Measurements from ENCODE around the gene SLC7A14.

DNA sequence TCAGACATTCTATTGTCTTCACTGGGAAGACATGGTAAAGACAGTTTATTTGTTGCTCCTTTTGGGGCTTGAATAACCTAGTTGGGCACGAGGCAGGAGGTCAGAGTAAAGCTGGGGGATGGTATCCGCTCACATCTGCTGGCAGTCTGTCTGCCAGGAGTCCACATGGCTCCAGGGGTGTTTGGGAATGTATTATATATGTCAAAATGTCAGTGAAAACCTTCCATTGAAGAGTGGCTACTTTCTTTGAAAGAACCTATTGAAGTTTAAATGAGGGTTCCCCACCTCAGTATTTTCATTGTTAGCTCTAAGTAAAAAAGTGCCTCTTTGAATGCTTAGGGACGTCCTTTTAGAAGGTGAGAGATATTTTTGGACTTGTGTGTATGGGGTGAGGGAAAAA is 98.8 kb downstream of the SLC7A14 start:
- TF ChIP-seq POLR2A (IDR thresholded peaks at IDR 0.05; ENCODE audit: low read depth, low read length) (no peak), SMC3 (IDR thresholded peaks at IDR 0.05; ENCODE audit: low read depth, low read length) (no peak), CEBPB (IDR thresholded peaks at IDR 0.05; ENCODE audit: low read depth, low read length) (no peak), CHD1 (IDR thresholded peaks at IDR 0.05; ENCODE audit: low read depth, low read length) (no peak), BHLHE40 (IDR thresholded peaks at IDR 0.05; ENCODE audit: low read depth, low read length) (no peak), MXI1 (IDR thresholded peaks at IDR 0.05; ENCODE audit: borderline replicate concordance, low read depth, low read length) (no peak)
- TF ChIP-seq, protein P1, sequence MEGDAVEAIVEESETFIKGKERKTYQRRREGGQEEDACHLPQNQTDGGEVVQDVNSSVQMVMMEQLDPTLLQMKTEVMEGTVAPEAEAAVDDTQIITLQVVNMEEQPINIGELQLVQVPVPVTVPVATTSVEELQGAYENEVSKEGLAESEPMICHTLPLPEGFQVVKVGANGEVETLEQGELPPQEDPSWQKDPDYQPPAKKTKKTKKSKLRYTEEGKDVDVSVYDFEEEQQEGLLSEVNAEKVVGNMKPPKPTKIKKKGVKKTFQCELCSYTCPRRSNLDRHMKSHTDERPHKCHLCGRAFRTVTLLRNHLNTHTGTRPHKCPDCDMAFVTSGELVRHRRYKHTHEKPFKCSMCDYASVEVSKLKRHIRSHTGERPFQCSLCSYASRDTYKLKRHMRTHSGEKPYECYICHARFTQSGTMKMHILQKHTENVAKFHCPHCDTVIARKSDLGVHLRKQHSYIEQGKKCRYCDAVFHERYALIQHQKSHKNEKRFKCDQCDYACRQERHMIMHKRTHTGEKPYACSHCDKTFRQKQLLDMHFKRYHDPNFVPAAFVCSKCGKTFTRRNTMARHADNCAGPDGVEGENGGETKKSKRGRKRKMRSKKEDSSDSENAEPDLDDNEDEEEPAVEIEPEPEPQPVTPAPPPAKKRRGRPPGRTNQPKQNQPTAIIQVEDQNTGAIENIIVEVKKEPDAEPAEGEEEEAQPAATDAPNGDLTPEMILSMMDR (conservative IDR thresholded peaks at IDR 0.05; ENCODE audit: low read depth, low read length) = no peak

Measured in IMR-90 (cell line).